ENCODE results near the gene PRUNE1.

Gene PRUNE1

GRCh38 chr1:151009674-151010345, 1.6 kb downstream of the PRUNE1 start:
- TF ChIP-seq MYC (IDR thresholded peaks at IDR 0.05; ENCODE audit: low read depth, low read length) (no peak), CTCF (IDR thresholded peaks at IDR 0.05; ENCODE audit: low read depth, low read length) (no peak), MAX (IDR thresholded peaks at IDR 0.05; ENCODE audit: low read depth, low read length) (no peak), POLR2A (IDR thresholded peaks at IDR 0.05; ENCODE audit: extremely low read depth, insufficient read length) (no peak)
- no peak for DNase-seq (ENCODE audit: low read depth)
- peak overlapping the region; percentile 16 for H3K4me3 ChIP-seq (ENCODE audit: low read depth, low read length)

GRCh38 chr1:151010346-151010726, 2.1 kb downstream of the PRUNE1 start:
- no peak for DNase-seq (ENCODE audit: low read depth)
- TF ChIP-seq CTCF (IDR thresholded peaks at IDR 0.05; ENCODE audit: low read depth, low read length) (no peak), POLR2A (IDR thresholded peaks at IDR 0.05; ENCODE audit: extremely low read depth, insufficient read length) (no peak), MAX (IDR thresholded peaks at IDR 0.05; ENCODE audit: low read depth, low read length) (no peak), MYC (IDR thresholded peaks at IDR 0.05; ENCODE audit: low read depth, low read length) (no peak)
- no peak overlapping the region for H3K4me3 ChIP-seq (ENCODE audit: low read depth, low read length)

GRCh38 chr1:151011154-151011850, 3.1 kb downstream of the PRUNE1 start:
- DNase-seq (ENCODE audit: low read depth), result peak; percentile 23
- no peak overlapping the region for H3K4me3 ChIP-seq (ENCODE audit: low read depth, low read length)
- no peak for TF ChIP-seq MAX (IDR thresholded peaks at IDR 0.05; ENCODE audit: low read depth, low read length)

GRCh38 chr1:151012684-151013471, 4.6 kb downstream of the PRUNE1 start:
- no peak for TF ChIP-seq MYC (IDR thresholded peaks at IDR 0.05; ENCODE audit: low read depth, low read length)
- no peak for TF ChIP-seq CTCF (IDR thresholded peaks at IDR 0.05; ENCODE audit: low read depth, low read length)
- no peak for DNase-seq (ENCODE audit: low read depth)
- no peak overlapping the region for H3K4me3 ChIP-seq (ENCODE audit: low read depth, low read length)

GRCh38 chr1:151013518-151013917, 5.3 kb downstream of the PRUNE1 start:
- TF ChIP-seq POLR2A (IDR thresholded peaks at IDR 0.05; ENCODE audit: extremely low read depth, insufficient read length) (no peak), MAX (IDR thresholded peaks at IDR 0.05; ENCODE audit: low read depth, low read length) (no peak)
- DNase-seq (ENCODE audit: low read depth), result no peak
- no peak overlapping the region for H3K4me3 ChIP-seq (ENCODE audit: low read depth, low read length)

GRCh38 chr1:151024540-151025146, 16.4 kb downstream of the PRUNE1 start:
- no peak overlapping the region for H3K4me3 ChIP-seq (ENCODE audit: low read depth, low read length)
- peak; percentile 83 for DNase-seq (ENCODE audit: low read depth)
- TF ChIP-seq MAX (IDR thresholded peaks at IDR 0.05; ENCODE audit: low read depth, low read length) (no peak), POLR2A (IDR thresholded peaks at IDR 0.05; ENCODE audit: extremely low read depth, insufficient read length) (no peak), CTCF (IDR thresholded peaks at IDR 0.05; ENCODE audit: low read depth, low read length) (peak; percentile 86), MYC (IDR thresholded peaks at IDR 0.05; ENCODE audit: low read depth, low read length) (no peak)

All from NB4 (cell line).